NCI-H748 treated with DMSO at 0.1 percent for 48 hours (cell line): ENCODE results near the gene RNF146.
"Not testable (repeated sequence)": the region's sequence is repeated elsewhere in the genome, so short reads cannot be mapped to it uniquely, and the experiment has no call there.

Experiments
- DNase-seq: peaks from one replicate; lab custom pipeline; 2025; lab: John Stamatoyannopoulos, UW

Gene RNF146

DNA sequence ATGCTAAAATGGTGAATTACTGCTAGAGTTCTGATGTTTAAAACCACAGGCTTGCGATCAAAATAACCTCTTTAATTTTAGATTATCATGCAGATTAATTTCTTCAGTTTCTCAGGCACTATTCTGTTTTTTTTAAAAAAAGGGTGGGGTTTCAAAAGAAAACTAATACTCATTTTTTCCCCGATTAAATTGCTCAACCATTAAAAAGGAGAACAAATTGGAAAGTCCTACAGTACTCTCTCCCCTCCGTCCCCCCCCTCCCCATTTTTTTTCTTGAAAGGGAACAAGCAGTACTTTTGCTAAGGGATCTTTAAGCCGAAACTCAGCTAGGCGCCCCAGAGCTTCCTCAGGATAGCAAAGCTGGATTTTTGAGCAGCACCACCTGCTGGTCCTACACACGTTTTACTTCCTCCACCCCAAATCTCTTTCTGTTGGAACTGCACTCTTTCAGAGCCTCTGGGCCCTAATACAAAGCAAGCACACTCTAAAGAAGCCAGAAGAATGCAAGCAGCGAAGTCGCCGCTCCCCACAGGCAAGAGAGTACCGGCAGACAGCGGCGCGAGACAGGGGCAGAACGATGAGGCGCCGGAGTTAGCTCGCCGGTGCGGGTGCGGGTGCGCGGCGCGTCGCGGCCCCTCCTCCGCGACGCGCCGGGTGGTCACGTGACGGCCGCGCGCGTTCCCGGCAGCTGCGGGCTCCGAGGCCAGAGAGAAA, at the start of gene RNF146:
RNF146 (plus strand) TSS at position 687 of the 714 bp plus-strand sequence. CDS start 13,475 bp downstream, outside the sequence.
- DNase-seq = peak; percentile 92

DNA sequence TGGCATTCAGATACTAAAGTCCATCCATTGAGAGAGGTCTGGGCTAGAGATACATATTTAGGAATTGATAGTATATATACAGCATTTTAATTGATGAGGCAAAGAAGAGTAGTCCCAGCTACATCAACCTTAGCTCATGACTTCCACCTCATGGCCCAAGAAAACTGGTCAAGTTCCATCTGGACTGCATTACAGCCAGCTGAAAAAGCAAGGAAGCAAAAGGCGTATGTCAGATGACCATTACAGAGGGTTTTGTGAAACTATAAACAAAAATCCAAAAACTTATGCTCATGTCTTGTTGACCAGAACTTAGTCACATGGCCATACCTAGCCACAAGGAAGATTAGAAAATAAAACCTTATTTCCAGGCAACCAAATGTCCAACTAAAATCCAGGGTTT, 46.8 kb upstream of the RNF146 start:
- no peak for DNase-seq

GRCh38 chr6:127221201-127221600, 45.5 kb upstream of the RNF146 start:
- no peak for DNase-seq

GRCh38 chr6:127222418-127222817, 44.2 kb upstream of the RNF146 start:
- no peak for DNase-seq

- DNase-seq = no peak
These were observed 41.2 kb upstream of the RNF146 start for GRCh38 chr6:127225497-127225896.

DNA sequence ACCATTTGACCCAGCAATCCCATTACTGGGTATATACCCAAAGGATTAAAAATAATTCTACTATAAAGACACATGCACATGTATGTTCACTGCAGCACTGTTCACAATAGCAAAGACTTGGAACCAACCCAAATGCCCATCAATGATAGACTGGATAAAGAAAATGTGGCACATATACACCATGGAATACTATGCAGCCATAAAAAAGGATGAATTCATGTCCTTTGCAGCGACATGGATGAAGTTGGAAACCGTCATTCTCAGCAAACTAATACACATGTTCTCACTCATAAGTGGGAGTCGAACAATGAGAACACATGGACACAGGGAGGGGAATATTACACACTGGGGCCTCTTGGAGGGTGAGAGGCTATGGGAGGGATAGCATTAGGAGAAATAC, 32.8 kb upstream of the RNF146 start:
- not testable (repeated sequence) for DNase-seq

DNA sequence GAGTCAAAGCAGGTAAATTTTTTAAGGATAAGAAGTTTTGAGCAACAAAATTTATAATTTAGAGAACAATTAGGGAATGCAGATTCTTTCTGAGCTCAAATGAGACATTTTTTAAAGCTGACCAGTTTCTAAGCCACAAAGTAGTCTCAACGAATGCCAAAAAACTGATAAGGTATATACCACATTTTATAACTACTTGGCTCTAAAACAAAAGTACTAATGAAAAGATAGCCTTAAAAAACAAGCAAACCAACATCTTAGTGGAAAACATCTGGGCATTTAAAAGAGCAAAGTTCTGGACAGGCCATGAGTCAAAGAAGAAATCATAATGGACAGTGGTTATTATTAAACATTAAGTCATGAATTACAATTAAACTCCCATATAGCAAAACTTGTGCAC, 23.2 kb upstream of the RNF146 start:
- DNase-seq = no peak

DNA sequence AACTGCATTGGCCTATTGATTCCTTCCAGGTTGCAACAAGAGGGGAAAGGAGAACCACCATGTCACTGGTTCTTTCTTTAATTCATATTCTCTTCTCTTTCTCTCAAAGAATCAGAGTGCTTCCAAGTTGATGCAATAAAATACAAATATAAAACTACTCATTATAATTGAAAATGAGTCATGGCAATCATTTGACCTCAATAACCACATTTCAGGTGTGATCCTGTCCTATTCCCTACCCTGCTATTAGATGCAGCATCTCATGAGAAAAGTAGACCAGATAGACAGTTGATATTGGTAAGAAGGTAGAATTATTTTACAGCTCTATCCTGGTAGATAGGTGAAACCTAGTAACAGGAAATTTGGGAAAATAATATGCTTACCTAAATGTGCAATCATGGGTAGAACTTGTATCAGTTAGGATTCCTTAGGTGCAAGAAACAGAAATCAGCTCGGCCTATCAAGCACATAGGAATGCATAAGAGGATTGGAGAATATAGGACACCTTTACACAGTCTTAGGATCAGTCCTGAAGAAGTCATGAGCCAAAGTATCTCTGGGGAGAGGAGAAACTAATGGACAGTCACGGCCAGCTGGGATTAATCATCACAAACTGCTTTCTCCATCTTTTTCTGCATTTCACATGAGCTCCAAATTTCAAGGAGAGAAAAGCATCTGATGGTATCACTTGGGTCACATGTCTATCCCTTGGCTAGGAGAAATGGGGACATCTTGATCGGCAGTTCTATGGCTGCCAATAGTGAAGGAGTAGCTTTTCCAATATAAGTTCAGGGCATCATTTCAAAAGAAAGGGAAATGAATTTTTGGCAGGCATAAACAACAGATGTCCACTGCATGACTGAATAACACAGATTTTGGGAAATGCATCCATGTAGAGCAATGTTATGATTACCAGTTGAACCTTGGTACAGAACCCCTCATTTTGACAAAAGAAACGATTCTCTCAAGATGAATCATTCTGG, 19.3 kb upstream of the RNF146 start:
- no peak for DNase-seq

- no peak for DNase-seq
These were observed 17.0 kb upstream of the RNF146 start for GRCh38 chr6:127249621-127250020.

- DNase-seq = no peak
These were observed 11.4 kb upstream of the RNF146 start for GRCh38 chr6:127255286-127255685.

DNA sequence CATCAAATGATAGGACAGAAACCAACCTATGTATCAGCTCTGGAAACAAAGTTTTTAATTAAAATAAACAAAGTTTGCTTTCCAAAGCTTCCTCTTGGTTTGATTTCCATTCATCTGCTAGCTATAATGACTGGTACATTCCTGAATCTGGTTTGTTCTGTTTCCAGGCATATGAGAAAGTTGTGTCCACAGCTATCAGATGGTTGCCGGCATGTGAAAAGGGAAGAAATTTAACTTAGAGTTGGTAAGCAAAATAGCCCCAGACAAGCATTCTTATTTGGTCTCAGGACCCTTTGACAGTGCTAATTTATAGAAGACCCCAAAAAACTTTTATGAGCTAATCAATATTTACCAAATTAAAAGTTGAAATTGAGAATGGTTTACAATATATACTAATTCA, 3.8 kb upstream of the RNF146 start:
- no peak for DNase-seq

DNA sequence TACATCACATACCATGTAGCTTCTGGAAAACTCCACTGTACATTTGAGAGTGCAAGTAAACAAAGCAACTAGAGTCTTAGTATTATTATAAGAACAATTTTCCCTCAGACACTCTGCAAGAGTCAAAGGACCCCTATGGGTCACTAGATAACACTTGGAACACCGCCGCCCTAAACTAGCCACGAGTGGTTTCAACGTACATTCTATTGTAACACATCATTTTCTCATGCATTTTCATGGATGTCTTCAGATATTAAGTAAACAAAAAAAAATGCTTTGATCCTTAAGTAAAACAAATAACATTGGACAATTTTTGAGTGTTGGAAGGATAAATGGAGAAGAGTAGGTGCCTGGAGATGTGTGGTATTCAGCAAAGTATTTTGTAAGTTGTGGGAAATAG, 3.2 kb upstream of the RNF146 start:
- DNase-seq = no peak

GRCh38 chr6:127266892-127267645, 405 bp downstream of the RNF146 start:
- no peak for DNase-seq

GRCh38 chr6:127267646-127268625, 1.3 kb downstream of the RNF146 start:
- peak; percentile 26 for DNase-seq

GRCh38 chr6:127272576-127272975, 5.9 kb downstream of the RNF146 start:
- DNase-seq = no peak

DNA sequence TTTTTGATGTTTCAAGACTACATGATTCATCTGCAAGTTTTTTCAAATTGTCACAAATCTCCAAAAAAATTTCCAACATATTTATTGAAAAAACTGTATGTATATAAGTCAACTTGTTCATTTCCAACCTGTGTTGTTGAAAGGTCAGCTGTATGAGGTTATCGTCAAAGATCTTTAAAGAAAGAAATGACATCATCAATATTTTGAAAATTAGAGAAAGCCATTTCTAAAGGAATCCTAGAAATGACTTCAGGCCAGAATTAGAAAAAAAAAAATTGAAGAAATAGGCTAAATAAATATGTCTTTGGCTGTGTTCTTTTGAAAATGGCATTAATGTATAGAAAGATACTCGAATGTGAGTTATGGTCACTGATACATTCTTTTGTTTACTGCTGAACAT, 6.8 kb downstream of the RNF146 start:
- DNase-seq = no peak

DNA sequence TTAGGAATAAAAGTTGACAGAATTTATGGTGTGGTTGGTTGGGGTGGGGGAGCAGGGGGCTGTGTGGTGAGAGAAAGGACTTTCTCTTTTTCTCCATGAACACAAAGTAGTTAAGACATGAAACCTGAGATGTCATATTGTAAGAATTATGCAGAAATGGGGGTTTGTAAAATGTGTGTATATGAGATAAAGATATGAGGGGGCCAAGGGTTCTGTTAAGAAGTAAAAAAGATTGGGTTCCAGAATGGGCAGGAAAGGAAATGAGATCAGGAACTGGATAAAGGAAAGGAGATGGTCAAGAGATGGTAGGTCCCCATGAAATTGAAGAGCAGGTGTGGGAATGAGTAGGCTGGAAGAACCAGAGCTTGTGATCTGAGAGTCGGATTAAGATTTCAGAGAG, 9.7 kb downstream of the RNF146 start:
- DNase-seq = no peak

DNA sequence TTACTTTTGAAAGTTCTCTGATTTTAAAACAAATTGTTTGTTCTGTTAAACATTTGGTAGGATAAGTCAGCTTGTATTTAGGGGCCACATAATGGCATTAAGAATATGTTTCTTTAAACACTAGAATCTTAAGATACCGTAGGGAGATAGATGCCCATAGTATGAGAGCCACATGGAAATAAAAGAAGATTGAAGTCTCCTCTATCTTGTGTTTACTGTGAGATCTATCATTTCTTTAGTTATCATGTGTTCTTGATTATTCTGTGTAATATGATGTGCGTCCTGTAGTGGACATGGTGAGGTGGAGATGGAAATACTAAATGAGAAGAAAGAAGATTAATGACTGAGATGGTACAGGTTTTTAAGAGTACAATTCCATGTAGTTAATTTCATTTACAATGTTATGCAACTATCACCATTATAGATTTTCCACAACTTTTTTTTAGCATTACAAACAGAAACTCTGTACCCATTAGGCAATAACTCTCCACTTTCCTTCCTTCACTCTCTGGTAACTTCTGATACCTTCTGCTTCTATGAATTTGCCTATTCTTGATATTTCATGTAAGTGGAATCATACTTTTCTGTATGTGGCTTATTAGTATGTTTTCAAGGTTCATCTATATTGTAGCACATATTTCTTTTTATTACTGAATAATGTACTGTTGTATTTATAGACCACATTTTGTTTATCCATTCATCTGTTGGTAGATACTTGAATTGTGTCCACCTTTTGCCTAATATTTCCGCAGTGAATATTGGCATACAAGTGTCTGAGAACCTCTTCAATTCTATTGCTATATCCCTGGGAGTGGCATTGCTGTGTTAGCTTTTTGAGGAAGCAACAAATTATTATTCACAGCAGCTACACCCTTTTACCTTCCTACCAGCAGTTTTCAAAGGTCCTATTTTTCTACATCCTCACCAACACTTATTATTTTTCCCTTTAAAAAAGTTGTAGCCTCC, 11.5 kb downstream of the RNF146 start:
- no peak for DNase-seq

- no peak for DNase-seq
These were observed 13.2 kb downstream of the RNF146 start for GRCh38 chr6:127279815-127280214.

DNA sequence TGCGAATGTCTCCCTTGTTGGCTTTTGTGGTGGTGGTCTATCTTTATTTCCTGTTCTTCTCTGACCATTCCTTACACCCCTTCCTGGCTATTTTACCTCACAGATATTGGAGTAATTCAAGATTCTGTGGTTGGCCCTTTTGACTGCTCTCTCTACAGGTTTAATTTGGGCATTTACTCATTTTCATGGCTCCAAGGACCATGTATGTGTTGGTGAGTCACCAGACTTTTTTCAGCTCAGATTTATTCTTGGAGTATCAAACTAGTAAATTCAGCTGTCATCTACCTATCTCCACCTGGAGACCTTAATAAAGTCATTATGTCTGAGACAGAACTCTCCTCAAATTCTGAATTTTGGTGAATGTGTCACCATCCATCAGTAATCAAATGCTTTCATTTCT, 15.5 kb downstream of the RNF146 start:
- DNase-seq = no peak
